K562 (cell line): ENCODE measurements around the gene FUZ. TPM values are rescaled to one million over a fixed set of nuclear protein-coding genes. Genes with fewer than 3 reads are reported as not detected.

Source experiments
- ATF4 ChIP-seq: fragments of 450-650 bp; formaldehyde crosslinking; IDR thresholded peaks from 2 replicates; pipeline ENCODE4 v1.4.0; 2022; ENCODE audit warnings: mild to moderate bottlenecking, moderate library complexity
- CSDE1 ChIP-seq, 2 experiments: fragments of 450-650 bp; IDR thresholded peaks; 2 replicates each; pipeline ENCODE4 v1.6.1; 2016; ENCODE audit warnings: mild to moderate bottlenecking in 1 of 2
- E4F1 ChIP-seq: fragments of 250-450 bp; sonication (Bioruptor Pico); IDR thresholded peaks from 2 replicates; pipeline ENCODE4 v1.5.0; 2021; ENCODE audit warnings: mild to moderate bottlenecking, borderline replicate concordance
- EHMT2 ChIP-seq: fragments of 450-650 bp; IDR thresholded peaks from 2 replicates; pipeline ENCODE4 v1.6.1; 2018; ENCODE audit warnings: antibody characterized with exemption
- FOXA3 ChIP-seq, 2 experiments: fragments of 450-650 bp in 1 of 2; sonication (generic) in 1 of 2; formaldehyde crosslinking; IDR thresholded peaks in 1 of 2; conservative IDR thresholded peaks in 1 of 2; 2 replicates each; pipeline versions ENCODE4 v1.4.0 to v1.8.0; 2020 to 2022; ENCODE audit warnings: mild to moderate bottlenecking in 2 of 2, missing genetic modification reagents in 1 of 2
- GMEB1 ChIP-seq: fragments of 250-450 bp; sonication (Bioruptor Pico); IDR thresholded peaks from 2 replicates; pipeline ENCODE4 v1.4.0; 2020; ENCODE audit warnings: mild to moderate bottlenecking
- HDGF ChIP-seq: fragments of 450-650 bp; IDR thresholded peaks from 2 replicates; pipeline ENCODE4 v1.6.1; 2016
- HMGN3 ChIP-seq: IDR thresholded peaks from 2 replicates; pipeline ENCODE4 v1.6.1; 2011; ENCODE audit warnings: borderline replicate concordance, low read depth, mild to moderate bottlenecking, mixed read lengths, low read length; ENCODE audit not compliant: insufficient read length; ENCODE audit errors: extremely low read depth
- SP1 ChIP-seq: sonication (generic); formaldehyde crosslinking; IDR thresholded peaks from 2 replicates; pipeline ENCODE4 v1.8.1; 2022; ENCODE audit warnings: mild to moderate bottlenecking, missing genetic modification reagents
- TAF15 ChIP-seq: fragments of 200-400 bp; formaldehyde crosslinking; IDR thresholded peaks from 2 replicates; pipeline ENCODE4 v1.6.1; 2017; ENCODE audit warnings: mild to moderate bottlenecking, low read depth, low read length, moderate library complexity
- TEAD1 ChIP-seq, 2 experiments: fragments of 450-650 bp in 1 of 2; sonication (generic) in 1 of 2; formaldehyde crosslinking; IDR thresholded peaks; 2 replicates each; pipeline versions ENCODE4 v1.4.0 to v1.8.0; 2020 to 2022; ENCODE audit warnings: mild to moderate bottlenecking in 2 of 2, missing genetic modification reagents in 1 of 2
- TFAP4 ChIP-seq: sonication (generic); formaldehyde crosslinking; IDR thresholded peaks from 2 replicates; pipeline ENCODE4 v1.8.0; 2022; ENCODE audit warnings: missing genetic modification reagents, mild to moderate bottlenecking, moderate library complexity, borderline replicate concordance
- ZEB2 ChIP-seq: fragments of 450-650 bp; IDR thresholded peaks from 2 replicates; pipeline ENCODE4 v1.6.1; 2016
- ZNF121 ChIP-seq: sonication (generic); formaldehyde crosslinking; conservative IDR thresholded peaks from 2 replicates; pipeline ENCODE4 v1.8.0; 2022; ENCODE audit warnings: missing genetic modification reagents
- ZNF23 ChIP-seq: fragments of 250-450 bp; sonication (Bioruptor Pico); IDR thresholded peaks from 2 replicates; pipeline ENCODE4 v1.4.0; 2020; ENCODE audit warnings: mild to moderate bottlenecking
- ZNF232 ChIP-seq: sonication (generic); formaldehyde crosslinking; IDR thresholded peaks from 2 replicates; pipeline ENCODE4 v1.8.0; 2022; ENCODE audit warnings: mild to moderate bottlenecking, missing genetic modification reagents
- ZNF277 ChIP-seq: fragments of 250-450 bp; sonication (Bioruptor Pico); IDR thresholded peaks from 2 replicates; pipeline ENCODE4 v1.8.0; 2022; ENCODE audit warnings: inconsistent platforms, mild to moderate bottlenecking, moderate library complexity, borderline replicate concordance
- polyA plus RNA-seq, 8 experiments: library from polyadenylated mRNA; depleted of rRNA in 4 of 8; stranded (reverse) in 5 of 8; unstranded in 3 of 8; fragments of >200 nt; fragmentation: Nextera tagmentation in 2 of 8; fragmentation: Illumina TruSeq in 1 of 8; extraction: Ambion mirVana in 2 of 8; extraction: Trizol in 1 of 8; gene quantifications; 2 replicates each; pipeline versions ENCODE4 v1.2.1 to v1.2.3, GENCODE V29; 2011 to 2014; ENCODE audit warnings: inconsistent platforms in 1 of 8, missing spikeins in 1 of 8
- total RNA-seq, 7 experiments: library from RNA; depleted of rRNA in 6 of 7; stranded (reverse); fragments of >200 nt in 6 of 7; fragmentation: Illumina TruSeq in 2 of 7; extraction: Trizol in 2 of 7; gene quantifications; 2 replicates each; pipeline versions ENCODE4 v1.2.1 to v1.2.3, GENCODE V29; 2011 to 2021; ENCODE audit warnings: low replicate concordance in 1 of 7

Gene FUZ
- total and polyA plus RNA-seq, 9 of the 15 experiments (the other 6 are each of a cell fraction or from before 2014, with no cell fraction given), result 0.17 to 7.6 (median 3.6) TPM; not detected in 1

GRCh38 chr19:49817964-49818648 lies 5.0 kb upstream of the FUZ start, which contains the start of gene MED25 (continued):
- TF ChIP-seq TFAP4 (CRISPR knock-in tag) (peak; percentile 52), HMGN3 (peak; percentile 59), GMEB1 (CRISPR knock-in tag) (peak; percentile 70), ZNF23 (CRISPR knock-in tag) (0 out of 2 replicates have a peak, but pooled peaks have one; percentile 49), CSDE1 (IDR thresholded peaks at IDR 0.05) (peak; percentile 58 to 98), ZEB2 (no peak), HDGF (no peak), EHMT2 (no peak), FOXA3 (CRISPR knock-in tag; conservative IDR thresholded peaks at IDR 0.05 in 1 of 2, IDR thresholded peaks at IDR 0.05 in 1 of 2) (no peak), ATF4 (CRISPR knock-in tag) (peak; percentile 39; the same call in 1 of the 2 replicates), ZNF277 (no peak), TEAD1 (CRISPR knock-in tag; IDR thresholded peaks at IDR 0.05) (peak; percentile 49 to 68; a peak in 3 of 4 replicates), TAF15 (no peak), SP1 (CRISPR knock-in tag) (peak; percentile 76), E4F1 (no peak), ZNF232 (CRISPR knock-in tag) (no peak; the same call in 1 of the 2 replicates), ZNF121 (no peak)
